ENCODE data around the gene NDE1.

GRCh38 chr16:15694499-15694898 is 44.5 kb downstream of the NDE1 start:
- TF ChIP-seq EZH2 (IDR thresholded peaks at IDR 0.05) (no peak), POLR2AphosphoS5 (IDR thresholded peaks at IDR 0.05; ENCODE audit: borderline replicate concordance, low read depth, low read length) (no peak), FOXP2 (optimal IDR thresholded peaks at IDR 0.05; ENCODE audit: control extremely low read depth, extremely low read length, insufficient read depth) (no peak)

Data from SK-N-MC (cell line).